Loucy (cell line): ENCODE measurements around the gene AARSD1.
A peak's percentile ranks its signal among the peaks of the same experiment; 100 is the strongest.

Experiments used
- EZH2phosphoT487 ChIP-seq: fragments of 200-600 bp; IDR thresholded peaks from 2 replicates; pipeline ENCODE4 v1.6.1; 2018; ENCODE audit warnings: antibody characterized with exemption, mild to moderate bottlenecking, moderate library complexity, borderline replicate concordance
- TF ChIP-seq, protein P1 (sequence below): fragments of 200-600 bp; sonication (generic); conservative IDR thresholded peaks from 2 replicates; pipeline ENCODE4 v1.5.1; 2014; ENCODE audit warnings: mild to moderate bottlenecking, antibody characterized with exemption, low read length

DNA sequence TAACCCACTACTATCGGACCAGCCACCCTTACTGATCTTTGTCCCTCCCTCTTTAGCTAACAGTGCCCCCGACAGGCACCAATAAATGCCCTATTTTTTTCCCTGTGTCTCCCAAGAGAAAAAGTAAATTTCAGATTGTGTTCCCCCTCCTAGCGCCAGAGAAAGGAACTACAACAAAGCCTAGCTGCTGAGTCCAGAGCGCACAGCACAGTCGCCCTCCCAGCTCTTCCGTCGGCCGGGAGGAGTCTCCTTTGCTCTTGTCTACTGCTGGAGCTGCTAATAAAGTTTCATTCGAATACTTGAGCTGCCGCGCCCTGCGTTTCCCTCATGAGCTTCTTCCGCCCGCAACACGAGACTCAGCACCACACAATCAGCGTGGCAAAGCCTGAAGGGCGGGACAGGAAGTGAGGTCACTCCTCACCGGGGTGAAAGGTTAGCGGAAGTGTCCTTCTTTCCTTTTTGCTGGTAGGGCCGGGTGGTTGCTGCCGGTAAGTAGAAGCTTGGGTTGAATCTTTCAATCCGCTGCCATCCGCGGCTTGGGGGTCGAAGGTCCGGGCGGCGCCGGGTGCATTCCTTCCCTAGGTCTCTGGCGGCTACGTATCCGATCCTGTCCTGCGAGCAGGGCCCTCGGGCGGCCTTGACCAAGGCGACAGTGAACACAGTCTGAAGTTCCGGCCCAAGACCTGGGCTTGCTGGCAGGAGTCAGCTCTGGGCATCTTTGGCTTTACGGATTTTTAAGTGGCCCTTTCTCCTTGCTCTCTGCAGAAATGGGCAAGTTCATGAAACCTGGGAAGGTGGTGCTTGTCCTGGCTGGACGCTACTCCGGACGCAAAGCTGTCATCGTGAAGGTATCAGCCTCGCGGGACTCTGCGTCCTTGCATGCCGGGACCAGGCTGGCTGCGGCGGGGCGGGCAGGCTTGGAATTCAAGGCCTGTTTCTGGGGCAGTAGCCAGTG lies 34.0 kb upstream of the AARSD1 start, which contains the start of gene RPL27:
- TF ChIP-seq, protein P1, sequence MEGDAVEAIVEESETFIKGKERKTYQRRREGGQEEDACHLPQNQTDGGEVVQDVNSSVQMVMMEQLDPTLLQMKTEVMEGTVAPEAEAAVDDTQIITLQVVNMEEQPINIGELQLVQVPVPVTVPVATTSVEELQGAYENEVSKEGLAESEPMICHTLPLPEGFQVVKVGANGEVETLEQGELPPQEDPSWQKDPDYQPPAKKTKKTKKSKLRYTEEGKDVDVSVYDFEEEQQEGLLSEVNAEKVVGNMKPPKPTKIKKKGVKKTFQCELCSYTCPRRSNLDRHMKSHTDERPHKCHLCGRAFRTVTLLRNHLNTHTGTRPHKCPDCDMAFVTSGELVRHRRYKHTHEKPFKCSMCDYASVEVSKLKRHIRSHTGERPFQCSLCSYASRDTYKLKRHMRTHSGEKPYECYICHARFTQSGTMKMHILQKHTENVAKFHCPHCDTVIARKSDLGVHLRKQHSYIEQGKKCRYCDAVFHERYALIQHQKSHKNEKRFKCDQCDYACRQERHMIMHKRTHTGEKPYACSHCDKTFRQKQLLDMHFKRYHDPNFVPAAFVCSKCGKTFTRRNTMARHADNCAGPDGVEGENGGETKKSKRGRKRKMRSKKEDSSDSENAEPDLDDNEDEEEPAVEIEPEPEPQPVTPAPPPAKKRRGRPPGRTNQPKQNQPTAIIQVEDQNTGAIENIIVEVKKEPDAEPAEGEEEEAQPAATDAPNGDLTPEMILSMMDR: peak; percentile 84
- TF ChIP-seq EZH2phosphoT487: no peak
